Ureter (tissue), 1 donor: ENCODE data around the gene CRLF3. TPM values are rescaled to one million over a fixed set of nuclear protein-coding genes. Genes with fewer than 3 reads are reported as not detected.
"Not testable (repeated sequence)": the region's sequence is repeated elsewhere in the genome, so short reads cannot be mapped to it uniquely, and the experiment has no call there.

Source experiments
- DNase-seq: peaks from one replicate; pipeline ENCODE4 v3.0.0-alpha.2; 2020; ENCODE audit warnings: low spot score
- total RNA-seq: library from RNA; stranded (reverse); gene quantifications from one replicate; pipeline ENCODE4 v1.2.4, GENCODE V29; 2023
- donor health status: DM: yes; HTN: yes; CAD: no.

The CRLF3 gene
- 14.4 TPM for total RNA-seq

GRCh38 chr17:30824356-30825145, at the start of gene CRLF3:
CRLF3 (minus strand) TSS chr17:30824692; CDS start chr17:30824651, 41 bp downstream.
- peak; percentile 87 for DNase-seq

DNA sequence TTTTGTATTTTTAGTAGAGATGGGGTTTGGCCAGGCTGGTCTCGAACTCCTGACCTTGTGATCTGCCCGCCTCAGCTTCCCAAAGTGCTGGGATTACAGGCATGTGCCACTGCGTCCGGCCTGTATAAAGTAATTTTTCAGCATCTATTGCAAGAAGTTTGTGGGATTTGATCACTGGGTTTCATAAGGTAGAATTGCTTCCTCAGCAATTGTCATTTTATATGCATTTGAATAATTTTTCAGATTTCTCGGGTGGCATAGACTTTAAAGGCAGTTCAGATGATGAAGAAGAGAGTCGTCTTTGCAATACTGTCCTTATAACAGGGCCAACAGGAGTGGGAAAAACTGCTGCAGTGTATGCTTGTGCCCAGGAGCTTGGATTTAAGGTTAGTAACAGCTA, 44.5 kb upstream of the CRLF3 start:
- no peak for DNase-seq

DNA sequence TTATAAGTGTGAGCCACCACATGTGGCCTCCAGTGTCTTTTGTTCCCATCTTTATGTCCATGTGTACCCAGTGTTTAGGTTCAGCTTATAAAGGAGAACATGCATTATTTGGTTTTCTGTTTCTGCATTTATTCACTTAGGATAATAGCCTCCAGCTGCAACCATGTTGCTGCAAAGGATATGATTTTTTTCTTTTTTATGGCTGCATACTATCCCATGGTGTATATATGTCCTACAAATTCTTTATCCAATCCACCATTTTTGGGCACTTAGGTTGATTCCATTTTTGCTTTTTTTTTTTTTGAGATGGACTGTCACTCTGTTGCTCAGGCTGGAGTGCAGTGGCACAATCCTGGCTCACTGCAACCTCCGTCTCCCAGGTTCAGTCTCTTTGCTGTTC, 40.1 kb upstream of the CRLF3 start:
- no peak for DNase-seq

DNA sequence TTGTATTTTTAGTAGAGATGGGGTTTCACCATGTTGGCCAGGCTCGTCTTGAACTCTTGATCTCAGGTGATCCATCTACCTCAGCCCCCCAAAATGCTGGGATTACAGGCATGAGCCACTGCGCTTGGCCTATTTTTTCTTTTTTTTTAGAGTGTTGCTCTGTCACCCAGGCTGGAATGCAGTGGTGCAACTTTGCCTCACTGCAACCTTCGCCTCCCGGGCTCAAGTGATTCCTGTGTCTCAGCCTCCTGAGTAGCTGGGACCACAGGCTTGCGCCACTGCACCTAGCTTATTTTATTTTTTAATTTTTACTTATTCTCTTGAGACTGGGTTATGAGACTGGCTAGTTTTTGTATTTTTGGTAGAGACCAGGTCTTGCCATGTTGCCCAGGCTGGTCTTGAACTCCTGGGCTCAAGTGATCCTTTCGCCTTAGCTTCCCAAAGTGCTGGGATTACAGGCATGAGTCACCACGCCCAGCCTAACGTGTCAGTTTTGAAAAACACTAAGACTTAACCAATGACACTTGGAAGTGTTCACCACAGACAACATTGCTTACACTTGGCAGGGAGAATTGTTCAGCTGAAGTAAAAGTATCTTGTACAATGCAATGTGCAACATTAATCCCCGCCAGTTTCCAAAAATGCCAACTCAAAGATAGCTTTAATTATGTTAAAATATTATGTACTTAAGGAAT, 34.2 kb upstream of the CRLF3 start:
- no peak for DNase-seq

DNA sequence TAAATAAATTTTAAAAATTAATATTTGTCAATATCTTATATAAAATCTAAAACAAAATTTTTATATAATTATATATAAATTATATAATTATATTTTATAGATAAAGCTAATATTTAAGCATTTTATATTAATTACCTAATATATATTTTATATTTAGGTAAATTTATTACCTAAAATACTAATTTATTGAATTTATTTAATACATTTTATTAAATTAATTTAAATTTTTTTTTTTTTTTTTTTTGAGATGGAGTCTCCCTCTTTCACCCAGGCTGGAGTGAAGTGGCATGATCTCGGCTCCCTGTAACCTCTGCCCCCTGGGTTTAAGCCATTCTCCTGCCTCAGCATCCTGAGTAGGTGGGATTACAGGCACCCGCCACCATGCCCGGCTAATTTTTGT, 29.7 kb upstream of the CRLF3 start:
- no peak for DNase-seq

DNA sequence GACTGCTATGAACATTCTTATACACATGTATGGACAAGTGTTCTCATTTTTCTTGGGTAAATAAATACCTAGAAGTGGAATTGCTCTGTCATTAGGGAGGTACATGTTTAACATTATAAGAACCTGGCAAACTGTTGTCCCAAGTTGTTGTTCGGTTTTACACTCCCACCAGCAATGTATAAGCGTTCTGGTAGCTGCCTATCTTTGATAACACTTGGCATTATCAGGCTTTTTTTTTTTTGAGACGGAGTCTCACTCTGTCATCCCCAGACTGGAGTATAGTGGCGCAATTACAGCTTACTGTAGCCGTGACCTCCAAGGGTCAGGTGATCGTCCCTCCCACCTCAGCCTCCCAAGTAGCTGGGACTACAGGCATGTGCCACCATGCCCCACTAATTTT, 23.5 kb upstream of the CRLF3 start:
- DNase-seq, result no peak

DNA sequence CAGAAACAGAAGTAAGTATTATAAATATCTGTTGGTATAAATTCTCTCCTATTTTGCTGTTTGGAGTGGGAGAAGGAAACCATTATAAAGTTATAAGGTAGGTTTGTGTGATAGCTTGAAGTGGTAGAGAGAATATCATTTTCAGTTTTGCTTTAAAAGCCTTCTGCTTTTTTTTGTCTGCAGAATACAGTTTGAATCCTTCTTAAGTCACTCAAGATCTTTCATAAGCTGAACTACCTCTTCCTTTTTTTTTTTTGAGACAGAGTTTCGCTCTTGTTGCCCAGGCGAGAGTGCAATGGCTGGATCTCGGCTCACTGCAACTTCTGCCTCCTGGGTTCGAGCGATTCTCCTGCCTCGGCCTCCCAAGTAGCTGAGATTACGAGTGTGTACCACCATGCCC, 16.3 kb upstream of the CRLF3 start:
- no peak for DNase-seq

- no peak for DNase-seq
Measured at GRCh38 chr17:30838202-30838807, 13.8 kb upstream of the CRLF3 start.

DNA sequence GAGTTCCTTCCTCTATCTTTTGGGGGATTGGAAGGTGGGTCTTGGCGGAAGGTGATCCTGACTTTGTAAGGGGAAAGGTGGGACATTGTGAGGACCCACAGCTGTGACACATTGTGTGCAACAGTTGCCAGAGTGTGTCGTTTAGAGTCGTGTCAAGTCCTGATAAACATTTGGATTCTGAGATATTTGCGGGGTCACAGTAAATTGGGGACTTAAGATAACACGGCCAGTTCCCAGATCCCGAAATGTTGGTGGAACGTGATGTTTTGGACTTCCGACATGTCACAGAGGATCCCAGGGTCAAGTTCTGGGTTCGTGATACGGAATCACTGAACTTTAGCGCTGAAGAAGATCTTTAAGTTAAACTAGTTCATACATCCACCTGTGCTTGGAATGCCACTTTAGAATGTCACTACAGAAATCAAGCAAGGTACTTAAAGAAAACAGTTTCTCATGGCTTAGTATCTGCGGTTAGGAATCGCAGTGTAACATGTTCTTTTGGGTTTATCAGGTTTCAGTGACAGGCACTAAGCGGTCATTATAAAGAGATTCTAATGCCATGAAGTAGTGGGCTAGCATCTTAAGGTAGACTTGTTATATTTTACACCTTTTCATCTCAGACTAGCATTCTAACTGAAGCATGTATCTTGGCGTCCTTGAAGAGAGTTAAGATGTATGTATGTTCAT, 8.1 kb upstream of the CRLF3 start:
- no peak for DNase-seq

DNA sequence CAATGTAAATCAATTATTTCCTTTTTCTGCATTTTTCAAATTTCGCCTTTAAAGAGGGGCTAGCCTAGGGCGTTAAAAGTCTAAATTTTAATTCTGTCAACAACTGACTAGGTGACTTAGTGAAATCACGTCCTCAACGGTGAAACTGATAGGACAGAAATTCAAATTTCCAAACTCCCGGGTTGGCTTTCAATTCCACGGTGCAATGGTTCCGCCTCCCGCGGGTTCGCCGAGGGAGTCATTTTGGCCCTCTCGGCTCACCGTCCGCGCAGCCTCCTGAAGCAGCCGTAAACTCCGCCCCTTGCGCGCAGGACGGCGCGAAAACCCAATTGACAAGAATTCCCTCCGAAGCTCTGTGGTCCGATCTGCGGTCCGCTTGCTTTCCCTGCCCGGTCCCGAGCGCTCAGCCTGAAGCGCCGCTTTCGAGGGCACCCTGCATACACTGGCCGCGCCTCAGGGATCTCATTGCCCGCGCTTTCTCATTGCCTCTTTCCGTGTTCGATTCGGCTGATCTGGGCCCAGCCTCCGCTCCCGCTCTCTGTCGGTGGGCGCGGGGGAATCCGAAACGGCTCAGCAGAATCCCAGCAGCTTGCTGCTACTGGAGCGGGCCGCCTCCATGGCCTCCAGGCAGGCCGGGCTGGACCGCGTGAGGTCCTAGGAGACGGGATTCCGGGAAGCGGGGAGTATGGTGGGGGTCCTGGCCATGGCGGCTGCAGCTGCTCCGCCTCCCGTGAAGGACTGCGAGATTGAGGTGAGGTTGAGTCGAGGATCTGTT, 7.4 kb upstream of the CRLF3 start, which contains the start of gene ATAD5:
Gene ATAD5, plus strand, starts transcription at position 304 of the 775 bp plus-strand sequence. Its CDS starts 382 bp downstream, at position 686.
- DNase-seq, result peak; percentile 91

DNA sequence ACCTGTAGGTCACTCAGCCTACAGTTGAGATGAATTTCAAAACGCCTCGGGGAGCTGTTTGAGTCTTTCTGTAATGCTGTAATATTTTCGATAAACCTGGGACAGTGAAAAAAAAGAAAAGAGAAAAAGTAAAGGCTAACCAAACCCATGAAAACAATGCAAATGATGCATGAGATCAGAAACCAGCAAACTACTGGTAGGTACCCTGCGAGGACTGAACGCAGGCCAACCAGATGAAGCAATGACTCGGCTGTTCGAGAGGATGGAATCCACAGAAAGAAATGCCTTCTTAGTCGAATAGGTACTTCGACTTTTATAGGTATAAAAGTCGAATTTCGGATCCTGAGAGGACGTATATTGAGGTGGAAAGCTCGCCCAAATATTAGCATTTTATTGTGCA, 6.8 kb upstream of the CRLF3 start:
- no peak for DNase-seq

GRCh38 chr17:30829022-30829421, 4.5 kb upstream of the CRLF3 start:
- no peak for DNase-seq

- no peak for DNase-seq
Measured at GRCh38 chr17:30827082-30827481, 2.6 kb upstream of the CRLF3 start.

DNA sequence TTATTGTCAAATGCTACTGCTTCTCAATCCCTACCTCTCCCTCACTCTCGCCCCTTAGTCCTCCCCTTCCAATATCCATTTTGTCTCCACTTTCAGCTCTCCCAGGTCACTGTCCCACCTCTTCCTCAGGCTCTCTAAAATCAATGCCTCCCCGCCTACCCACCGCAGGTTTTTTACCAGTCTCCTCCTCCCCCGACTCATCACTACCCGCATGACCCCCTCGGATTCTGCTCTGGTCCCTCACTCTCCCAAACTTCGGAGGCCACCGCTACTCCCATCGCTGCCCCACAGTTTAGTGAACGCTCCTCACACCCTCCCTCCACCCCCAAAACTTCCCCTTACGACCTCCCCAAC, 513 bp downstream of the CRLF3 start:
- DNase-seq, result no peak

DNA sequence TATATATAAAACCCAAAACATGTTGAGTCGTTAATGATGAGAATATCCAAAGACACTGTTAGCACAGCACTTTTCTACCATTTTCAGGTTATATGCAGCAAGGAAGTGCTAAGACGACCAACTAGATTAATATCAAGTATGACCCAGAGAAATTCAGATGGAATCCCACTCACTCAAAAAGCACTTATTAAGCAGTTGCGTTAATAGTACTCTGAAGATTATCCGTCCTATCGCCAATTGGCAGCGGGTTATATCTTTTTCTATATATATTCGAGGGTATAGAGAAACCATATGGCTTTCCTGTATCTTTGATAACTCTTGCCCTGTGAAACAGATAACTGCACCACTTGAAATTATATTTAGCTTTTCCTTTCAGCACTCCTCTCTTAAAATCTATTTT, 1.1 kb downstream of the CRLF3 start:
- no peak for DNase-seq

- DNase-seq, result not testable (repeated sequence)
Measured at GRCh38 chr17:30822919-30823318, 1.6 kb downstream of the CRLF3 start.

GRCh38 chr17:30821871-30822723, 2.4 kb downstream of the CRLF3 start:
- no peak for DNase-seq

DNA sequence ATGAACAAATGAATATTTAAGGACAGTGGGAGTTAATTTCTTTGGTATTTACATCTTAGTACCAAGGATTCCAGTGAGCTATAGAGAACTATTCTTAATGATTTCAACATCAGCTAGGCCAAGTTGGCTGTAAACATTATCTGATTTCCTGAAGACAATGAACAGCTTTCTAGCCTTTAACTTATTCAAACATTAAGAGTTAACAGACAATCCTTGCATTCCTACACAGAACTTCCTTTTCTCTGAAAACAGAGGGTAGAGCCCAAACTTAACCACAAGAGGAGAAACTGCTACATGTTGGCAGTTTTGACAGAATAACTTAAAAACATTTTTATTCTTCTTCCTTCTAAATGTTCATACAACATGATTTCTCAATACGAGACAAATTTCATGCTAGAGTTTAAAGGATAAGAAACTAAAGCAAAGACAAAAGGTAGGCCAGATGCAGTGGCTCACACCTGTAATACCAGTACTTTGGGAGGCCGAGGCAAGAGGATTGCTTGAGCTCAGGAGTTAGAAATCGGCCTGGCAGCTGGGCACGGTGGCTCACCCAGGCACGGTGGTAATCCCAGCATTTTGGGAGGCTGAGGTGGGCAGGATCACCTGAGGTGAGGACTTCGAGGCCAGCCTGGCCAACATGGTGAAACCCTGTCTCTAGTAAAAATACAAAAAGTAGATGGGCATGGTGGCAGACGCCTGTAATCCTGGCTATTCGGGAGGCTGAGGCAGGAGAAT, 4.4 kb downstream of the CRLF3 start:
- DNase-seq, result no peak

- DNase-seq, result no peak
Measured at GRCh38 chr17:30816165-30816564, 8.3 kb downstream of the CRLF3 start.

DNA sequence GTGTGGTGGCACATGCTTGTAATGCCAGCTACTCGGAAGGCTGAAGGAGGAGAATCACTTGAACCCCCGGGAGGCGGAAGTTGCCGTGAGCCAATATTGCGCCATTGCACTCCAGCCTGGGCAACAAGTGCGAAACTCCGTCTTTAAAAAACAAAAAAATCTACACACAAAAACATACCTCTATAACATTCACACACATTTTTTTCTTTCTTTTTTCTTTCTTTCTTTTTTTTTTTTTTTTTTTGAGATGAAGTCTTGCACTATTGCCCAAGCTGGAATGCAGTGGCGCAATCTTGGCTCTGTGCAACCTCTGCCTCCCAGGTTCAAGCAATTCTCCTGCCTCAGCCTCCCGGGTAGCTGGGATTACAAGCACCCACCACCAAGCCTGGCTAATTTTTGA, 9.6 kb downstream of the CRLF3 start:
- DNase-seq, result not testable (repeated sequence)
